ENCODE measurements around the gene RAB27A. TPM values are rescaled to one million over a fixed set of nuclear protein-coding genes. Genes with fewer than 3 reads are reported as not detected.

Gene RAB27A
- 13.0 and 19.0 TPM in 2 replicates for total RNA-seq

DNA sequence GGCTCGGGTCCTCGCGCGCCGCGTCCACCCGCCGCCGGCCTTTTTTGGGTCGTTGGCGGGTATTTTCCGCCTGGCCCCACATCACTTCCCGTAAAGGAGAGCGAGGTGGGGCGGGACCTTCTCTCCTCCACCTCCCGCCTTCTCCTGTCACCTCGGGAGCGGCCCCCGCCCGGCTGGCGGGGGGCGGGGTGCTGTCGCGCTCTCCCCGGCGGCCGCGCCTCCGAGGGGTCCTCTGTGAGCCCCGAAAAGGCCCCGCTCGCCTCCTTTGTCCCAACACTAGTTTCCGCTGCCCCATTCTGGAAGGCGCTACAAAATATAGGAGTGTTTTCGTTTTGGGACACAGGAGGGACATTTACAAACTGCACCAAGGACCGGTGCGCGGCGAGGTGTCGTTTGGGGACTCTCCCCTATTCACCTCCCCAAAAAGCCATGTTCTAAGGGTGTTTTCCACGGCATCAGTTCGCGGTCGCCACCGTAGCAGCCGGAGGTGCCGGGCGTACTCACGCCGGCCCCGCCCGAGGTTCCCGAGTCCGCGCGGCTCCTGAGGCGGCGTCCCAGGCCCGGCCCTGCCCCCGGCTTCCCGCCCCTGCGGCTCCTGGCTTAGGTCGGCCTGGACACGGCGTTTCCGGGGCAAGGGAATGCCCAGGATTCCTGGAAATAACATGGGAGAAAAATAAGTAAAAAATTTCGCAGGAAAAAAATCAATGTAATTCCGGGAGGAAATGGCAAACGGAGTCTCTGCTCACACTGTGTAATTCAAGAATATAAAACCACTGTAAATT lies at the start of gene RAB27A:
TSS of gene RAB27A (minus strand) at position 68 of the 782 bp plus-strand sequence. CDS start 54,879 bp downstream, outside the sequence.

GRCh38 chr15:55318588-55319494 lies 29.2 kb upstream of the RAB27A start, which contains the start of the genes PIGB and PIGBOS1:
Gene PIGB (plus strand): TSS chr15:55319222. CDS start chr15:55319251, 29 bp downstream.
Gene PIGBOS1 (minus strand): TSS chr15:55319123. CDS start chr15:55317792, 1,331 bp downstream.

GRCh38 chr15:55196458-55197361 lies 92.9 kb downstream of the RAB27A start, which contains the start of gene RSL24D1:
Gene RSL24D1 (minus strand): TSS chr15:55196941. CDS start chr15:55196890, 51 bp downstream.

Other genes starting within 250 kb of the RAB27A start
- gene RSL24D1, start 92.9 kb downstream of the RAB27A start, total RNA-seq = 104 and 187 TPM in 2 replicates
- gene PIGBOS1, start 29.3 kb upstream of the RAB27A start, total RNA-seq = 4.9 and 8.2 TPM in 2 replicates
- 8.5 and 9.0 TPM in 2 replicates for gene PIGB, start 29.4 kb upstream of the RAB27A start, total RNA-seq
- 81.0 and 134 TPM in 2 replicates for gene CCPG1, start 118.5 kb upstream of the RAB27A start, total RNA-seq
- 1.4 and 2.1 TPM in 2 replicates for gene PIERCE2, start 118.7 kb upstream of the RAB27A start, total RNA-seq
- 0.68 and 1.6 TPM in 2 replicates for gene DNAAF4, start 218.4 kb upstream of the RAB27A start, total RNA-seq

Measured in nasal cavity respiratory epithelium epithelial cell of viscerocranial mucosa (primary cell).